Activated CD8-positive, alpha-beta memory T cell treated with anti-CD3 and anti-CD28 coated beads for 24 hours (primary cell): ENCODE measurements around the gene SYMPK.
"Not testable (repeated sequence)": the region's sequence is repeated elsewhere in the genome, so short reads cannot be mapped to it uniquely, and the experiment has no call there.

Source experiments
- DNase-seq: peaks from one replicate; pipeline ENCODE4 v3.0.0-alpha.2; 2020

Gene SYMPK

DNA sequence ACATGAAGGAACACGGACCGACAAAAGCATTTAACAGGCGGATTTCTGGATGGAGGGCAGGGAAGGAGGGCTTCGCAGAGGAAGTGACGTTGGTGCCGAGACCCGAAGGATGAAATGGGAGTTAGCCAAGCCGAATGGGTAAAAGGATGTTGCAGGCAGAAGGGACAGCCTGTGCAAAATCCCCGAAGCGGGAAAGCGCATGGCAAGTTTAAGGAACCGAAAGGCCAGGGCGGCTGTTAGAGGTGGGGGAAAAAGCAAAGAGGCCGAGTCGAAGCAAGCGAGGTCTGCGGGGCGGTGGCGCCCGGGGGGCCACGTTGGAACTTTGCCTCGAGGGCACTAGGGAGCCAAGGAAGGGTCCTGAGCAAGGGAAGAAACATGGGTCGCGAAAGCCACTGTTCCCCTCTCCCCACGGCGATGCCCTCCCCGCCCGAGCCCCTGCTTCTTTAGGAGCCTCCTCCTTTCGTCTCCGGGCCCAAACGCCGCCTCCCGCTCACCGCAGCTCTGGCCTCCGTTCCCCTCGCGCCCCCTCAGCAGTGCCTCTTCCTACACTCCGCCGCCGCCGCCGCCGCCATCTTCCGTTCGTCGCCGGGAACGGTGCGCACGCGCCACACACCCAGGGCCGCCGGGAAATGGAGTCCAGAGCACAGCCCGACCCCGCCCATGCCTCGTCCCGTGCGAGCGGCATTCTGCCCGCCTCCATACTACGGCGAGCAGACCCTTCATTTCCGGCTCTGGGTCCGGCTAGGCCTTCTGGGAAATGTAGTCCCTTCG is at the start of gene SYMPK:
Gene SYMPK (minus strand): TSS at position 584 of the 771 bp plus-strand sequence. CDS start 8,652 bp downstream, outside the sequence.
- DNase-seq = peak; percentile 98

DNA sequence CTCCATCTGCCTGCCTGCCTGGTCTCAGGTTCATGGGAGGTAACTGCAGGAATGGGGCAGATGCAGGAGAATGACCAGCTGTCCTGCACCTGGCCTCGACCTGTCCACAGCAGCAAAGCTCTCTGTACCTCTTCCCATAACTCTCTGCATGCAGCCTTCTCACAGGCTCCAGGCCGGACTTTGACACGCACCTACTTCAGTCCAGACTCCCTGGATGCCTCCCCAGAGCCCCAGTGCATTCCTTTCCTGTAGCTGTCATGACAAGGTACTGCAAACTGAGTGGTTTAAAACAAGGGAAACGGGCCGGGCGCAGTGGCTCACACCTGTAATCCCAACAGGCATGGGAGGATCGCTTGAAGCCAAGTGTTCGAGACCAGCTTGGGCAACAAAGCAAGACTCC is 48.3 kb upstream of the SYMPK start:
- no peak for DNase-seq

DNA sequence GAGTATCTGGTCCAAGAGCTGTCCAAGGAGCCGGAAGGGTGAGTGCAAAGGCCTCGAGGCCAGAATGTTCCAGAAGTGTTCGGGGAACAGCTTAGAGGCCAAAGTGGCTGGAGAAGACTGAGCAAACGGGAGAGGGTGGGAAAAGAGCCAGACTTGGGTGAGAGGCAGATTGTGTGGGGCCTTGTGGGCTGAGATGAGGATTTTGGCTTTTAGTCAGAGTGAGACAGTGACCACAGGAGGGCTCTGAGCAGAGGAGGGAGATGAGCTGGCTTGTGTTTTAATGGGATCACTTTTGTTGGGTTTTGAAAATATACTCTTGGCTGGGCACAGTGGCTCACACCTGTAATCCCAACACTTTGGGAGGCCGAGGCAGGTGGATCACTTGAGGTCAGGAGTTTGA is 46.0 kb upstream of the SYMPK start:
- no peak for DNase-seq

DNA sequence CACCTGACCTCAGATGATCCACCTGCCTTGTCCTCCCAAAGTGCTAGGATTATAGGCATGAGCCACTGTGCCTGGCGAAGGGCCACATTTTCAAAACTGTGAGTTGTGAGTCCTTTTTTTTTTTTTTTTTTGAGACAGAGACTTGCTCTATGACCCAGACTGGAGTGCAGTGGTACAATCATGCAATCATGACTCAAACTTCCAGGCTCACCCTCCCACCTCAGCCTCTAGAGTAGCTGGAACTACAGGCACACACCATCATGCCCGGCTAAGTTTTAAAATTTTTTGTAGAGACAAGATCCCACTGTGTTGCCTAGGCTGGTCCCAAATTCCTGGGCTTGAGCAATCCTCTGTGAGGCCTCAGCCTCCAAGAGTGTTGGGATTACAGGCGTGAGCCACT is 43.3 kb upstream of the SYMPK start:
- no peak for DNase-seq

DNA sequence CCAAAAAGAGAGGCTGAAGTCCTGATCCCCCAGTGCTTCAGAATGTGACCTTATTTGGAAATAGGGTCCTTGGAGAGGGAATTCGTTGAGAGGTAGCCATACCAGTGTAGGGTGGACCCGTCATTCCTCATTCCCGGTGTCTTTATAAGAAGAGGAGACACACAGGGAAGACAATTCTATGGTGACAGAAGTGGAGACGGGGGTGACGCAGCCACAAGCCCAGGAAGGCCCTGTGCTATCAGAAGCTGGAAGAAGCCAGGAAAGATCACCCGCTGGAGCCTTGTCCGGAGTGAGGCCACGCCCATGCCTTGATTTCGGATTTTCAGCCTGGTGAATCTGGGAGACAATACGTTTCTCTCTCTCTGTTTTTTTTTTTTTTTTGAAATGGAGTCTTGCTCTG is 42.1 kb upstream of the SYMPK start:
- no peak for DNase-seq

DNA sequence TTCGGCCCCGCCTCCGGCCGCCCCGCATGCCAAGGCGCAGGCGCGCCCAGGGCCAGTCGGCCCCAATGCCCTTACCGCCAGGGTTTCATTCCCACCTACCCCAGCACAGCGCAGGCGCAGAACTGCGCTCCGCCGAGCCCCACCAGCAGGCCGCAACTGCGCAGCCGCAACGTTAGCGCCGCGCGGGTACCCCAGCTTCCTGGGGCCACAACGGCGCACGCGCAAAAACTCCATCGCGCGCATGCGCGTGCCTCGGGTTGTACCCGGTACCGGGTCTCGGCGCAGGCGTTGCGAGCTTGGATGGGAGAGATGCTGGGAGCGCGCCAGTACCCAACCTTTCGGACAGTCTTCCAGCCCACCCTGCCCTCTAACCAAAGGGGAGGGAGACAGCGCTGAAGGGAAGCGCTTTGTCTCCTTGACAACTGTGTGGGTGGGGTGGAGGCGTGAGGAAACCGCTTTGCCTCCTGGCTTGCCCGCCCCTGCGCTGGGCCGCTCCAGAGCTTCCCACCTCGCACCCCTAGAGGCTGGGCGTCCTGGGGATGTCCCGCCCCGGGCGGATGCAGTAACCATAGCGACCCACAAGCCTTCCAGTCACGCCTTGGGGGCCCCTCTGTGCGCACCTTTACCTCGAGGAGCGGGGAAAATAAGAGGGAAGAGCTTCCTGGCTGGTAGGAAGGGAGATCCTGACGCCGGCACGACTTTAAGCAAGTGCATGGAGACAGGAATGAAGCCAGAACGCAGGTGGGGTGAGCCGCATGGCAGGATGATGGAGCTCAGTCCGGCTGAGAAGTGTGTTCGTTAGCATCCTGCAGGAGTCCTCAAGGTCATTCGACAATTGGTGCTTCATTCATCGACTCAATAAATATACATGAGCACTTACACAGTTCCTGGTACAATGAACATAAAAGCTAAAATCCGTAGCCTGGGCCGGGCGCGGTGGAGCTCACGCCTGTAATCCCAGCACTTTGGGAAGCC is 40.0 kb upstream of the SYMPK start:
- peak; percentile 100 for DNase-seq

DNA sequence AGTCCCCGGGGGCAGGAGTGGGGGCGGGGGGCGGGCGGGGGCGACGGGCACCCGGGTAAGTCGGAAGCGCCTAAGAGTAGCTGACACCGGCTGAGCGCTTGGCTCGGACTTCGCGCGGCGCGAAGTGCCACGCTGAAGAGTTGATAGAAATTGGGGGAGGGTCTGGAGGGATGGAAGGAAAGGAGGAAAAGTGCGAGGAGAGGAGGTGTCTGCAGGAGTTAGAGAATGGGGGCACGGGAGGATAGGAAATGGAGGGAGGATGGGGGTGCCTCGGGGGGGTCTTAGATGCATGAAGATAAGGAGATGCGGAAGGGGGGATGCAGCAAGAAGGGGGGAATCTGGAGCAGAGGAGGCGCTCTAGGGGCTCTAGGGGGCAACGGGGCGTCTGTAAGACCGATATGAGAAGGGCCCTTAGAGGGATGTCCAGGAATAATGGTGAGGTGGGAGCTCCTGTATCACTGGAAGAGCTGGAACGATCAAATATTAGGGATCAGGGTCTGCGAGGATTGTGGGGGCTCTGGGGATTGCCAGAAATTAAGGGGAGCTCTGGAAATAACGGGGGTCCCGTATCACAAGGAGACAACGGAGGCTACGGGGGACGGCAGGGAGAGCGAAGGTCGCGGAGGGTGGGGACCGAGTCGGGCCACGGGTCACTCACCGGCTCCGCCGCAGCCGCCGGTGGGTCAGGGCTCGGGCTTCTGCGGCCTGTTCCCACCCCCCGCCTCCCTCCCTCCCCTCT is 39.1 kb upstream of the SYMPK start, which contains the start of gene MYPOP:
Gene MYPOP (minus strand): TSS at position 702 of the 739 bp plus-strand sequence. CDS start 840 bp downstream, outside the sequence.
- DNase-seq = no peak

DNA sequence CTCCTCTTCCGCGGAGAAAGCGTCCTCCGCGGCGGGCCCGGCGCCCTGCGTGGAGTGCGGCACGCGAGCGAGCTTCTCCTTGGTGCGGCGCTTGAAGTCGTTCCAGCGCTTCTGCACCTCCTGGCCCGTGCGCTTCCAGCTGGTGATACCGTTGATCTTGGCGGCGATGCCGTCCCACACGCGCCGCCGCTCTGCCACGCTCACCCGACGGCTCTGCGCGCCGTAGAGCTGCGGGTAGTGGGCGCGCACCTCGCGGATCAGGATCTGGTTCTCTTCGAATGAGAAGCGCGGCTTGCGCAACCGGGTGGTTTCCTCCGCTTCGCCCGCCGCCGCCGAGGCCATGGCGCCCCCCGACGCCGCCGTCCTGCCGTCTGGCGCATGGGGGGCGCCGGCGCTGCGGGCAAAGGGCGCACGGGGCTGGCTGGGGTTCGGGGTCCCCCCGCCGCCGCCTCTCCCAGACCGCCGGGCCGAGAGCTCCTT is 38.5 kb upstream of the SYMPK start:
- DNase-seq = peak; percentile 74

DNA sequence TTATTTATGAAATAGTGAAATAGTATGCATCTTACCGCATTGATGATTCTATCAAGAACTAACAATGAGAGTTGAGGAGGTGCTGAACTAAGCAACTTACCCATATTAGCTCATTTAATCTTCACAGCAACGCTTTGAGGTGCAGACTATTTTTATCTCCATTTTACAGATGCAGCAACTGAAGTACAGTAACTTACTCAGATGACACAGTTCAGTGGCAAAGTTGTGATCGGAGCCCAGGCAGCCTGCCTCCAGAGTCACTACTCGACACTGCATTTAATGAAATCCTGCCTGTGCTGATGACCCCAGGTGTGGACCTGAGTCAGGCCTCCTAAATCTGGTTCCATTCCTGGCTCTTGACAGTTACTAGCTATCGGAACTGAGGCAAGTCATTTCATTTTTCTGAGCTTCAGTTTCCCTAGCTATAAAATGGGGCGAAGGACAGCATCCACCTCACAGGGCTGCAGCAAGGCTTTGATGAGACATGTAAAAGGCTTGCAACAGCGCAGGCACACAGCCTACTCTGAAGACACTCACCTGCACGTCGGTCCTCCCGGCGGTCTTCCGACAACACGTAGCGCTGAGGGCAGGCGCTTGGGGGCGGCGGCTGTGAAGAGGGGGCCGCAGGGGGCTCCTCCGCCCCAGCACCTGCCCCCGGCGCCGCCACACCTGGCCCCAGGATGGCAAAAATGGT is 37.9 kb upstream of the SYMPK start:
- DNase-seq = no peak

DNA sequence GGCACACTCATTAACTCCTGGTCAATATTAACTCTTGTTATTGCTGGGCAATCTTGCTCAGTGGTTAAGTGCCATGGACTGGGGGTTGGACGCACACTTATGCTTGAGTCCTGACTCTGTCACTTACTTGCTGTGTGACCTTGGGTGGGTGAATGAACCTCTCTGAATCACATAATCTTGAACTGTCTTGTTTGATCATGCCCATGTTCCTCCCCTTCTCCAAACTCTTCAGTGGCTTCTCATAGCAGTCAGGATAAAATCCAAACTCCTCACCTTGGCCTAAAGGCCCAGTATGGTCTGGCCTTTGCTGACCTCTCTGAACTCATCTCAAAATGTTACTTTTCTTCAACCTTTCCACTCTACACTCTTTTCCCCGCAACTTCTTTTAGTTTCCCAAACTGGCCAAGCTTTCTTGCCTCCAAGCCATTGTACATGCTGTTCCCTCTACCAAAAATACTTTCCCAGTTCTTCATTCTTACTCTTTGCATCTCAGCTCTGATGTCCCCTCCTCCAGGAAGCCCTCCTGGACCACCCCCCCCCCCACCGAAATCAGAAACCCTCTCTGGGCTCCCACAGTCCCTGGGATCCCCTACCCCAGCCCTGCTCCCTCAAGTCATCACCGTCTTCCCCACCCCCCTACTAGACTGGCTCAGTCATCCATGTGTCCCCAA is 37.1 kb upstream of the SYMPK start:
- no peak for DNase-seq

DNA sequence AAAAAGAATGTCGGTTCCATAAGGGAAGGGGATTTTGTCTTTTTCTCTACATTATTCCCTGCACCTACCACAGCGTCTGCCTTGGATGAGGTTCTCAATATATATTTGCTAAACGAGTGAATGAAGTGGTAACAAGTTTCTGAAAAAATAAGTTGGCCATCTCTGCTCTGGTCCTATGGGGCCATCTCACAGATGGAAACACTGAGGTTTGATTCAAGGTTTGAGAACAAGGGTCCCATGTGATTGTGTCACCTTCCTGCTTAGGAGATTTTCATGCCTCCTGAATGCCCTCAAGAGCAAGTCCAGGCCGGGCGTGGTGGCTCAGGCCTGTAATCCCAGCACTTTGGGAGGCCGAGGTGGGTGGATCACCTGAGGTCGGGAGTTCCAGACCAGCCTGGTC is 36.3 kb upstream of the SYMPK start:
- no peak for DNase-seq

DNA sequence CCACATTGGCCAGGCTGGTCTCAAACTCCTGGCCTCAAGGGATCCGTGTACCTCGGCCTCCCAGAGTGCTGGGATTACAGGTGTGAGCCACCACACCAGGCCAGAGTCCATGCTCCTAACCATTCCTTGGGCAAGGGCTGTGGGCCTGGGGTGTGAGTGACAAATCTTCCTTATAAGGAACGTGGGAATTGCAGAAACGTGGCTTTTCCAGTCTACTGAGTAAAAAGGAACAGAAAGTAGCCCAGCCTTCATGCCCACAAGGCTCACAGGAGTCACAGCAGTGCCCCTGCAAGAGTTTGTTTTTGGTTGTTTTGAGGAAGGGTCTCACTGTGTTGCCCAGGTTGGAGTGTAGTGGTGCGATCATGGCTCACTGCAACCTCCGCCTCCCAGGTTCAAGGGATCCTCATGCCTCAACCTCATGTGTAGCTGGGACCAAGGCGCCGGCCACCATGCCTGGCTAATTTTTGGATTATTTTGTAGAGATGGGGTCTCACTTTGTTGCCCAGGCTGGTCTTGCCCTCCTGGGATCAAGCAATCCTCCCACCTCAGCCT is 34.4 kb upstream of the SYMPK start:
- no peak for DNase-seq

DNA sequence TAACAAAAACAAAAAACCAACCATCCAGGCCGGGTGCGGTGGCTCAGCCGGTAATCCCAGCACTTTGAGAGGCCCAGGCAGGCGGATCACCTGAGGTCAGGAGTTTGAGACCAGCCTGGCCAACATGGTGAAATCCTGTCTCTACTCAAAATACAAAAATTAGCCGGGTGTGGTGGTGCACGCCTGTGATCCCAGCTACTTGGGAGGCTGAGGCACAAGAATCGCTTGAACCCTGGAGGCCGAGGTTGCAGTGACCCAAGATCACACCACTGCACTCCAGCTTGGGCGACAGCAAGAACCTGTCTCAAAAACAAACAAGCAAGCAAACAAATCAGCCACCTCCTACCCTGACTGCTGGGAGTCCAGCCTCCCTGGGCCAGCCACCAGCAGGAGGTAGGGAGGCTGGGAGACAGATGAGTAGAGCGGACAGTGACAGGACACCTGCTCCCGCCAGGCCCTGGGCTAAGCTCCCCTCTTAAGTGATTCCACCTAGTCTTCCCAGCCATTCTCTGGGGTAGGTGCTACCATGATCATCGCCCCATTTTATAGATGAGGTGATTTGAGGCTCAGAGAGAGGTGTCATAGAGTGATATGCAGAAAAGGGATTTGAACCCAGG is 33.1 kb upstream of the SYMPK start:
- not testable (repeated sequence) for DNase-seq

DNA sequence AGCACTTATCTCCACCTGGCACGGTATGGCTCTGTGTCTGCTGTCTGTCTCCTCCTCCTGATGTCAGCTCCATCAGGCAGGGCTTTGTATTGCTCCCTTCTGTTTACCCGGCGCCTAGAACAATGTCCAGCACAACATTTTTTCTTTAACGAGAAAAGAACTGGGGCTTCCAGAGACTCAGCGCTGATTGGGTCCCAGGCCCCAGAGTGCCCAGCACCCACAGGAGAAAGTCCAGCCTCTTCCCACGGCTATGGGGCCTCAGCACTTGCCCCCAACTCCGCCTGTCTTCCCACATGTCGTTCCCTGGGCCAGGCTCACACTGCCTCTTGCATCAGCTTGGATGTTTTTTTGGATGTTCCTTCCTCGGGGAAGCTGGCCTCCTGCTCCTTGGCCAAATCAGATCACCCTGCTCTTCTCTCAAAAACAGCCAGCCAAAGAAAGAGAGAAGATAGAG is 32.6 kb upstream of the SYMPK start:
- DNase-seq = no peak

DNA sequence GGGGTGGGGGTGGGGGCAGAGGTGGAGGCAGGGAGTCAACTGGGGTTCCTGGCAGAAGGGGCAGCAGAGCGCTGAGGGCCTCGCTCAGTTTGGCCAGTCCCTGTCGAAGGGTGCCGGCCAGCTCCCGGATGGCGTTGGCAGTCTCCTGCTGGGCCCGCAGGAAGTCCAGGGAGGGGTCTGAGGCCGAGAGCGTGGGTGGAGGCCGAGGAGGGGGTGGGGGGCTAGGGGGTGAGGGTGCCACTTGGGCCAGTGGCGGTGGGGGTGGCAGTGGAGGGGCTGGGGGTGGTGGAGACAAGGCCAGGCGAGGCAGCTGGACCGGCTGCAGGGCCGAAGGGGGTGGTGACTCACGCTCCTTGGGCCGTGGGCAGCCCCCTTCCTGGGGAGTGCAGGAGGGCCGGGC is 27.9 kb upstream of the SYMPK start:
- DNase-seq = no peak

DNA sequence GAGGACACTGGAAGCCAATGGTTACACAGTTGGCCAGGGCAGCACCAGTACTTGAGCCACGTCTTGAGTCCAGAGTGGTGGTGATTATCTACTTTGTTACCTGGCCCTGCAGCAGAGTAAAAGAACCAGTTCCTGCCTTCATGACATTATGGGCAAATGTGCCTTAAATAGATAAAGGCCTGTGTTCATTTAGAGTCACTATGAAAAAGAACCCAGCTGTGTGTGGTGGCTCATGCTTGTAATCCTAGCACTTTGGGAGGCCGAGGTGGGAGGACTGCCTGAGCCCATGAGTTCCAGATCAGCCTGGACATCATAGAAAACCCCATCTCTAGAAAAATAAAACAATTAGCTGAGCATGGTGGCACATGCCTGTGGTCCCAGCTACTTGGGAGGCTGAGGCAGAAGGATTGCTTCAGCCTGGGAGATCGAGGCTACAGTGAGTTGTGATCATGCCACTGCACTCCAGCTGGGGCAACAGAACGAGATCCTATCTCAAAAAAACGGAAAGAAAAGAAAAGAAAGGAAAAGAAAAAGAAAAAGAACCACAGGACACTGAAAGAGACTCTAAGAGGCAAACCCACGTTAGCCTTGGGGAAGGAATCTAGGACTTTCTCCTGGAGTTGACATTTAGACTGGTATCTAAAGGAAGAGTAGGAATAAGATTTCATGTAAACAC is 26.4 kb upstream of the SYMPK start:
- DNase-seq = no peak

DNA sequence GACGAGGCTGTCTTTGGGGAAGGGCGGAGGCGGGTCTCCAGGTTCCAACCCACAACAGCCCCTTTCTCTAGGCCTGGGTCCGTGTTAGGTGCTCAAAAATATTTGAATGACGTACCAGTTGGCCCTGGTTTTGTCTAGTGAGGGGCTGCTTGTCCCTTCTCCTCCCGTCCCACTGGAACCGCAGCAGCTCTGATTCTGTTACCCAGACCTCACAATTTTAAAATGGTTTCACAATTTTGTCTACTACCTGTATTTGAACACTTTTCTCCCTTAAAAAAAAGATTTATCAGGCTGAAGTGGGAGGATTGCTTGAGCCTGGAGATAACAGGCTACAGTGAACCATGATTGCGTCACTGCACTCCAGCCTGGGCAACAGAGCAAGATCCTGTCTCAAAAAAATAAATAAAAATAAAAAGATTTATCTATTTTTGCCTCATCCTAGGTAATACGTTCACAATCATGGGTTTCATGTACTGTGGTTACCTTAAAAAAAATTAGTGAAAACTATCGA is 24.3 kb upstream of the SYMPK start:
- no peak for DNase-seq

DNA sequence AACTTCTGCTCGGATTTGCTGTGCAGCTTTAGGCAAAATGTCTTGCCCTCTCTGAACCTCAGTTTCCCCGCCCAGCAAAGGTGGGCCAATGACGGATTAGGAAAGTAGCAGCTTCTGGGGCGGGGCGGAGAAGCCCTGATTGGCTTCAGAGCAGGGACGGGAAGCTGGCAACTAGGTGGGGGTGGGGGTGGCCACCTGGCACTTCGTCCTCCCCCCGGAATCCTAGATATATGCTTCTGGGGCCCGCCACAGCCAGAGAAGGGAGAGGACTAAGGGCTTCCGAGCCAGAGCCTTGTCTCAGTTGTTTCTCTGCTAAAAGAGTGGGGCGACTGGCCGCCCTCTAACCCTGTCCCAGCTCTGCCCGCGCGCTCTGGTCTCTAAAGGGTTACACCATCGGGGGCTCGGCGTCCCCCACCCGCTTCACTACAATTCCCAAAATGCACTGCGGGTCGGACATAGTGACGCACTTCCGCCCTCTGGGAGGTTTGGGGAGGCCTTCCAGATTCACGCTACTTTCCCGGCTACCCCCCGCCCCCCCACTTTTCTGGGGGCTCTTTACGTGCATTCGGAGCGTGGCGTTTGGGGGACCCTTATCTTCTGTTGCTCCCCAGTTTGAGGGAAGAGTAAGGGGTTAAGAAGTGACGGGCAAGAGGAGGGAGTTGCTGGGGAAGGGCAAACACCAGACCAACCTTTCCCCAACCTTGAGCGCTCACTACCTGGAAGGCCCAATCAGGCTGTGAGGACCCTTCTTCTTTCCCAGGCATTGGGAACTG is 23.7 kb upstream of the SYMPK start:
- DNase-seq = peak; percentile 94
